ENCODE results near the gene CADPS2. TPM values are rescaled to one million over a fixed set of nuclear protein-coding genes. Genes with fewer than 3 reads are reported as not detected.

Gene CADPS2
- total and polyA plus RNA-seq, 2 of the 4 experiments (the other 2 are of a cell fraction) = 0.10 to 0.54 TPM

DNA sequence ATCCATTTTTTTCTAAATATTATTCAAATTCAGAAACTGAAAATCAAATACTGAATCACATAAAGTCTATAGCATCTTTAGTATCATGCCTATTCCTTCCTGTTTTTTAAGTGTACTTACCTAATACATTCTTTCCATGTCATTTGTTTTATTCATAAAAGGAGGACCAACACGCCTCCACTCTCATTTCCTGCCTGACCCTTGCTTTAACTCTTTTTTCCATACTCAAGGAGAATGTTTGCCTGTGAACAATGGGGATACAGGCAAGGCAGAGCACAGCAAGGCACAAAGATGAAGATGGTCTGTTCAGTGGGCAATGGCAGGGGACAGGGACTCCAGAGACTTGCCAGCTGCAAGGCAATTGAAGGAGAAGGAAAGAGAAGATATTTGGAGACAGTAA is 460.5 kb downstream of the CADPS2 start:
- H4K20me1 ChIP-seq (ENCODE audit: insufficient read depth, low read length) = no peaks in the 10 kb centered on the region
- H2BK20ac ChIP-seq (ENCODE audit: low read depth, low read length) = no peak overlapping the region
- H4K91ac ChIP-seq (ENCODE audit: insufficient read depth, low read depth, low read length) = no peak overlapping the region
- no peak overlapping the region for H3K4me2 ChIP-seq (ENCODE audit: low read depth, low read length)
- H3K27me3 ChIP-seq (ENCODE audit: control insufficient read depth, insufficient read depth, low read length) = no peaks in the 10 kb centered on the region
- no peaks in the 10 kb centered on the region for H3K9me3 ChIP-seq (ENCODE audit: control insufficient read depth, insufficient read depth, low read length)
- no peak overlapping the region for H2BK15ac ChIP-seq (ENCODE audit: low read depth, low read length)
- TF ChIP-seq, protein P1, sequence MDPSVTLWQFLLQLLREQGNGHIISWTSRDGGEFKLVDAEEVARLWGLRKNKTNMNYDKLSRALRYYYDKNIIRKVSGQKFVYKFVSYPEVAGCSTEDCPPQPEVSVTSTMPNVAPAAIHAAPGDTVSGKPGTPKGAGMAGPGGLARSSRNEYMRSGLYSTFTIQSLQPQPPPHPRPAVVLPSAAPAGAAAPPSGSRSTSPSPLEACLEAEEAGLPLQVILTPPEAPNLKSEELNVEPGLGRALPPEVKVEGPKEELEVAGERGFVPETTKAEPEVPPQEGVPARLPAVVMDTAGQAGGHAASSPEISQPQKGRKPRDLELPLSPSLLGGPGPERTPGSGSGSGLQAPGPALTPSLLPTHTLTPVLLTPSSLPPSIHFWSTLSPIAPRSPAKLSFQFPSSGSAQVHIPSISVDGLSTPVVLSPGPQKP (IDR thresholded peaks at IDR 0.05; ENCODE audit: borderline replicate concordance, low read depth, low read length) = no peak
- TF ChIP-seq MAZ (IDR thresholded peaks at IDR 0.05; ENCODE audit: borderline replicate concordance, low read depth, low read length) = no peak
- no peak for TF ChIP-seq CEBPB (IDR thresholded peaks at IDR 0.05; ENCODE audit: low read depth, low read length)
- no peak for TF ChIP-seq MXI1 (IDR thresholded peaks at IDR 0.05; ENCODE audit: borderline replicate concordance, low read depth, low read length)
- TF ChIP-seq POLR2A (IDR thresholded peaks at IDR 0.05; ENCODE audit: low read depth, low read length) = no peak
- TF ChIP-seq BHLHE40 (IDR thresholded peaks at IDR 0.05; ENCODE audit: low read depth, low read length) = no peak
- TF ChIP-seq, protein P2, sequence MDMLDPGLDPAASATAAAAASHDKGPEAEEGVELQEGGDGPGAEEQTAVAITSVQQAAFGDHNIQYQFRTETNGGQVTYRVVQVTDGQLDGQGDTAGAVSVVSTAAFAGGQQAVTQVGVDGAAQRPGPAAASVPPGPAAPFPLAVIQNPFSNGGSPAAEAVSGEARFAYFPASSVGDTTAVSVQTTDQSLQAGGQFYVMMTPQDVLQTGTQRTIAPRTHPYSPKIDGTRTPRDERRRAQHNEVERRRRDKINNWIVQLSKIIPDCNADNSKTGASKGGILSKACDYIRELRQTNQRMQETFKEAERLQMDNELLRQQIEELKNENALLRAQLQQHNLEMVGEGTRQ (IDR thresholded peaks at IDR 0.05; ENCODE audit: low read depth, low read length) = no peak
- no peak for TF ChIP-seq FOS (IDR thresholded peaks at IDR 0.05; ENCODE audit: low read depth, low read length)
- TF ChIP-seq CHD1 (IDR thresholded peaks at IDR 0.05; ENCODE audit: low read depth, low read length) = no peak
- TF ChIP-seq RAD21 (IDR thresholded peaks at IDR 0.05; ENCODE audit: low read length) = no peak
- TF ChIP-seq NFE2L2 (IDR thresholded peaks at IDR 0.05; ENCODE audit: low read depth, low read length) = no peak
- TF ChIP-seq RCOR1 (IDR thresholded peaks at IDR 0.05; ENCODE audit: insufficient replicate concordance, low read length) = no peak
- no peak for TF ChIP-seq SMC3 (IDR thresholded peaks at IDR 0.05; ENCODE audit: low read depth, low read length)
- TF ChIP-seq, protein P3, sequence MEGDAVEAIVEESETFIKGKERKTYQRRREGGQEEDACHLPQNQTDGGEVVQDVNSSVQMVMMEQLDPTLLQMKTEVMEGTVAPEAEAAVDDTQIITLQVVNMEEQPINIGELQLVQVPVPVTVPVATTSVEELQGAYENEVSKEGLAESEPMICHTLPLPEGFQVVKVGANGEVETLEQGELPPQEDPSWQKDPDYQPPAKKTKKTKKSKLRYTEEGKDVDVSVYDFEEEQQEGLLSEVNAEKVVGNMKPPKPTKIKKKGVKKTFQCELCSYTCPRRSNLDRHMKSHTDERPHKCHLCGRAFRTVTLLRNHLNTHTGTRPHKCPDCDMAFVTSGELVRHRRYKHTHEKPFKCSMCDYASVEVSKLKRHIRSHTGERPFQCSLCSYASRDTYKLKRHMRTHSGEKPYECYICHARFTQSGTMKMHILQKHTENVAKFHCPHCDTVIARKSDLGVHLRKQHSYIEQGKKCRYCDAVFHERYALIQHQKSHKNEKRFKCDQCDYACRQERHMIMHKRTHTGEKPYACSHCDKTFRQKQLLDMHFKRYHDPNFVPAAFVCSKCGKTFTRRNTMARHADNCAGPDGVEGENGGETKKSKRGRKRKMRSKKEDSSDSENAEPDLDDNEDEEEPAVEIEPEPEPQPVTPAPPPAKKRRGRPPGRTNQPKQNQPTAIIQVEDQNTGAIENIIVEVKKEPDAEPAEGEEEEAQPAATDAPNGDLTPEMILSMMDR (conservative IDR thresholded peaks at IDR 0.05; ENCODE audit: low read depth, low read length) = no peak
- no peak for TF ChIP-seq RFX5 (IDR thresholded peaks at IDR 0.05; ENCODE audit: low read depth, low read length)
- no peaks in the 10 kb centered on the region for H3K9me1 ChIP-seq (ENCODE audit: insufficient read depth, low read length)
- no peak overlapping the region for H2BK5ac ChIP-seq (ENCODE audit: low read depth, low read length, poor library complexity, severe bottlenecking)
- H2AK5ac ChIP-seq (ENCODE audit: low read depth, low read length) = no peak overlapping the region
- no peak overlapping the region for H3K4me3 ChIP-seq (ENCODE audit: insufficient read depth, low read depth, low read length)
- dilution Hi-C loops (cut with HindIII; ENCODE audit: low sequenced_read_pairs, unreplicated experiment) (no loop called here), in situ Hi-C loops (cut with MboI; ENCODE audit: low sequenced_read_pairs) (no loop called here), intact Hi-C loops (cut with micrococcal nuclease) (no loop called here)
- no peak overlapping the region for H3K27ac ChIP-seq (ENCODE audit: insufficient read depth, low read length)
- no peak for DNase-seq
- no peak overlapping the region for H2AFZ ChIP-seq (replicated peaks; ENCODE audit: low read length, poor library complexity)
- no peak overlapping the region for H4K8ac ChIP-seq (ENCODE audit: low read depth in 2 of 2, low read length in 2 of 2)
- POLR2A ChIA-PET (ENCODE audit: unreplicated experiment) = no interaction called here
- H3K9ac ChIP-seq (ENCODE audit: low read depth, low read length) = no peak overlapping the region
- no TSS peak for BruUV-seq (replicated peaks)
- no peak overlapping the region for H3K4ac ChIP-seq (ENCODE audit: low read depth, low read length)
- no peak overlapping the region for H4K5ac ChIP-seq (ENCODE audit: low read depth, low read length)
- H3K4me1 ChIP-seq (ENCODE audit: control insufficient read depth, insufficient read depth, low read length) = no peaks in the 10 kb centered on the region
- no peak overlapping the region for H2AK9ac ChIP-seq (replicated peaks; ENCODE audit: low read depth, low read length, poor library complexity)
- H3K56ac ChIP-seq (ENCODE audit: extremely low read depth, insufficient read depth, low read length) = no peak overlapping the region
- CTCF ChIA-PET = no interaction called here
- H3K18ac ChIP-seq (ENCODE audit: low read depth, low read length) = no peak overlapping the region
- H3K14ac ChIP-seq (replicated peaks; ENCODE audit: low read depth, low read length) = no peak overlapping the region
- H3K36me3 ChIP-seq (ENCODE audit: control insufficient read depth, insufficient read depth, low read length) = no peaks in the 10 kb centered on the region
- H3K79me1 ChIP-seq (ENCODE audit: low read depth in 1 of 2, low read length in 2 of 2) = no peaks in the 10 kb centered on the region
- WGBS, 2 experiments (ENCODE audit: extremely low coverage in 2 of 2, insufficient read length in 1 of 2) = no CpG with 5 or more reads among the region's 1 CpG
- no peak overlapping the region for H2BK120ac ChIP-seq (ENCODE audit: low read depth, low read length)
- no peak overlapping the region for H3K23ac ChIP-seq (ENCODE audit: low read depth, low read length)
- no peak for ATAC-seq (ENCODE audit: low read depth)
